ENCODE measurements around the gene TOMM70. TPM values are rescaled to one million over a fixed set of nuclear protein-coding genes. Genes with fewer than 3 reads are reported as not detected.
"Not testable (repeated sequence)": the region's sequence is repeated elsewhere in the genome, so short reads cannot be mapped to it uniquely, and the experiment has no call there.

Gene TOMM70
- total and polyA plus RNA-seq, 3 experiments from 2014 or later, result 21.7 to 64.5 (median 63.5) TPM

DNA sequence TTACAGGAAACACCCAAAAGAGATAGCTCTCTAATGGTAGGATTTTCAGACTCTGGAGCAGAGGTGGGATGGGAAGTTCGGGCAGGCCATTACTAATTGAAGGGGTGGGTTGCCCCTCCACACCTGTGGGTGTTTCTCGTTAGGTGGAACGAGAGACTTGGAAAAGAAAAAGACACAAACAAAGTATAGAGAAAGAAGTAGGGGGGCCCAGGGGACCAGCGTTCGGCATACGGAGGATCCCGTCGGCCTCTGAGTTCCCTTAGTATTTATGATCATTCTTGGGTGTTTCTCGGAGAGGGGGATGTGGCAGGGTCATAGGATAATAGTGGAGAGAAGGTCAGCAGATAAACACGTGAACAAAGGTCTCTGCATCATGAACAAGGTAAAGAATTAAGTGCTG, 64.7 kb downstream of the TOMM70 start:
- H3K27me3 ChIP-seq (ENCODE audit: insufficient read depth, low read length, poor library complexity, severe bottlenecking); H3K9me3 Mint-ChIP-seq; POLR2A ChIA-PET; DNase-seq; H3K36me3 ChIP-seq (ENCODE audit: insufficient read depth, low read length); H3K4me3 ChIP-seq (ENCODE audit: low read length); H3K27me3 Mint-ChIP-seq; H3K27ac ChIP-seq (ENCODE audit: low read depth, low read length); H3K9me3 ChIP-seq (ENCODE audit: low read length): not testable (repeated sequence)
- peaks cover 24 to 33% (median 26%) of the 10 kb centered on the region in 3 donors for H3K4me1 Mint-ChIP-seq
- H3K4me3 Mint-ChIP-seq, result peak overlapping the region; percentile 30 to 95 (median 91)
- H3K36me3 Mint-ChIP-seq, result peaks cover 0 to 25% (median 7%) of the 10 kb centered on the region in 3 donors
- CTCF ChIA-PET, result interaction anchor here (0.9 kb wide), 1 partner anchor 19 kb away, joined by 3 read pairs; no protein-coding TSS in a partner anchor
- H3K4me1 ChIP-seq (ENCODE audit: insufficient read depth, low read length), result peaks cover 10% of the 10 kb centered on the region
- H3K27ac Mint-ChIP-seq, result peak overlapping the region in 7 of 8 donors; percentile 43 to 96 (median 84)

DNA sequence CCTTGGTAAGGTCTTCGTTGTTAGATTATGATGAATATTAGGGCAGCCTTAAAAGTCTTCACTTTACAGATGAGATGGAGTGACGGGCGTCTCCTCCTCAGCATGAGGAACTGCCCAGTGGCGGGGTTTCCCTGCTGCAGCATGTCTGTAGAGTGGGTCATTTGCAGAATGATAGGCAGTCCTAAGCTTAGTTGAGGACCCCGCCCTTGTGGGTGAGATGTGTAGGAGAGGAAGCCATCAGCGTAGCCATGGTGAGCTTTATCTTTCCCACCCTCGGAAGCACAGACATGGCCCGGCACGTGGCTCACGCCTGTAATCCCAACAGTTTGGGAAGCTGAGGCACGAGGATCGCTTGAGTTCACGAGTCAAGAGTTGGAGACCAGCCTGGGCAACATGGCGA, 65.5 kb downstream of the TOMM70 start:
- Mint-ChIP-seq H3K27ac (peak overlapping the region; percentile 76 to 97 (median 93)), H3K36me3 (peaks cover 0 to 17% (median under 1%) of the 10 kb centered on the region in 3 donors), H3K4me3 (peak overlapping the region; percentile 86 to 95 (median 91)), H3K9me3 (no peaks in the 10 kb centered on the region), H3K27me3 (no peaks in the 10 kb centered on the region), H3K4me1 (peaks cover 23 to 33% (median 26%) of the 10 kb centered on the region in 3 donors)
- ChIA-PET CTCF (interaction anchor here (0.9 to 1.0 kb wide), 2 partner anchors 14 to 18 kb away, joined by 3 read pairs; no protein-coding TSS in a partner anchor), POLR2A (interaction anchor here (1.0 kb wide), 1 partner anchor 518 kb away, joined by 3 read pairs; the partner anchor contains the start of gene CMSS1)
- no peaks in the 10 kb centered on the region for H3K9me3 ChIP-seq (ENCODE audit: low read length)
- H3K27me3 ChIP-seq (ENCODE audit: insufficient read depth, low read length, poor library complexity, severe bottlenecking), result no peaks in the 10 kb centered on the region
- peak overlapping the region; percentile 71 for H3K27ac ChIP-seq (ENCODE audit: low read depth, low read length)
- no peaks in the 10 kb centered on the region for H3K36me3 ChIP-seq (ENCODE audit: insufficient read depth, low read length)
- H3K4me3 ChIP-seq (ENCODE audit: low read length), result peak overlapping the region; percentile 59
- peaks cover 10% of the 10 kb centered on the region for H3K4me1 ChIP-seq (ENCODE audit: insufficient read depth, low read length)
- DNase-seq, result peak in 2 of 5 donors; percentile 8 to 50

DNA sequence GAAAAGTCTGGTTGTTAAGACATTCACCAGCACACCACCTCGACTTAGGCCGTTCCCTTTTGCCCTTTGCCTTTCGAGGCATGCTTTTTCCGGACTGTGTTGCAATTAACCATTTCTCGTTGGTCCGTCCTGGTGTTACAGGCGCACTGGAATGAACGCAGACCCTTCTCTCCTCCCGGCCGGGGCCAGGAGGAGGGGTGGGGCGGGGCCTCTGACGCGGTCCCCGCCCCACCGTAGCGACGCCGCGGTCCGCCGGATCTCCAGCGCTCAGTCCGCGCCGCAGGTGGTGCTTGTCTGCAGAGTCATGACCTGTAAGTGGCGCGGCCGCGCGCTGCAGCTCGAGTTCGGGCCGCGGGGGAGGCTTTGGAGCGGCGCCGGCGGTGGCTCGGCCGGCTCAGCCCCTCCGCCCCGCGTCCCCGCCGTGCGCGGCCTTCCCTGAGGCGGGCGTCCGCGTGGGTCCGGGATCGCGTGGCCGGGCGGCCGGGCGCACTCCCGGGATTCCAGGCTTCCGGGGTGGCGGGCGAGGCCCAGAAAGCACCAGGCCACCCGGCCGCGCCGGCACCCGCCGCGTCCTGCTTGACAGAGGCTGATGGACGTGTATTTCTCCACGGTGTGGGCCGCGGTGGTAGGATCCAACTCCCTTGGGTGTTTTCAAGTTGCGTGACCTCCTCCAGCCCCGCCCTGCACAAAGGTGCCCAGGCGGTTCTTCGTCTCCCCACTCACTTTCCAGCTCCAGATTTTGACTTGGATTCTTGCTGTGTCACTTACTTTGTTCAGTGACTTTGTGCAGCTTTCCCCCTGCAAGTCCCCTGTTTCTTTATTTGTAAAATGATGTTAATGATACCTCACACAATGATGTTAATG, 66.2 kb downstream of the TOMM70 start, which contains the start of gene NIT2:
TSS of gene NIT2 (plus strand) at position 270 of the 864 bp plus-strand sequence. CDS start at position 305, 35 bp downstream.
- Mint-ChIP-seq H3K36me3 (peaks cover 0 to 12% (median 0%) of the 10 kb centered on the region in 3 donors), H3K9me3 (no peaks in the 10 kb centered on the region), H3K4me3 (peak within 1 kb of the TSS; percentile 88 to 95 (median 93)), H3K27ac (peak within 1 kb of the TSS; percentile 85 to 97 (median 94)), H3K4me1 (peaks cover 23 to 33% (median 26%) of the 10 kb centered on the region in 3 donors), H3K27me3 (no peaks in the 10 kb centered on the region)
- Histone ChIP-seq H3K27me3 (ENCODE audit: insufficient read depth, low read length, poor library complexity, severe bottlenecking) (no peaks in the 10 kb centered on the region), H3K36me3 (ENCODE audit: insufficient read depth, low read length) (no peaks in the 10 kb centered on the region), H3K4me1 (ENCODE audit: insufficient read depth, low read length) (peaks cover 10% of the 10 kb centered on the region), H3K9me3 (ENCODE audit: low read length) (no peaks in the 10 kb centered on the region), H3K27ac (ENCODE audit: low read depth, low read length) (peak within 1 kb of the TSS; percentile 71), H3K4me3 (ENCODE audit: low read length) (peak within 1 kb of the TSS; percentile 89)
- peak; percentile 68 to 85 (median 74) for DNase-seq
- CTCF ChIA-PET, result interaction anchor here (0.7 to 1.1 kb wide), 4 partner anchors 13 to 73 kb away, joined by 3 read pairs; no protein-coding TSS in a partner anchor
- POLR2A ChIA-PET, result interaction anchor here (0.8 to 1.4 kb wide), 7 partner anchors 9 to 1515 kb away, joined by 3 to 8 read pairs (median 3); partner anchors contain the start of genes CMSS1, NFKBIZ and TBC1D23

DNA sequence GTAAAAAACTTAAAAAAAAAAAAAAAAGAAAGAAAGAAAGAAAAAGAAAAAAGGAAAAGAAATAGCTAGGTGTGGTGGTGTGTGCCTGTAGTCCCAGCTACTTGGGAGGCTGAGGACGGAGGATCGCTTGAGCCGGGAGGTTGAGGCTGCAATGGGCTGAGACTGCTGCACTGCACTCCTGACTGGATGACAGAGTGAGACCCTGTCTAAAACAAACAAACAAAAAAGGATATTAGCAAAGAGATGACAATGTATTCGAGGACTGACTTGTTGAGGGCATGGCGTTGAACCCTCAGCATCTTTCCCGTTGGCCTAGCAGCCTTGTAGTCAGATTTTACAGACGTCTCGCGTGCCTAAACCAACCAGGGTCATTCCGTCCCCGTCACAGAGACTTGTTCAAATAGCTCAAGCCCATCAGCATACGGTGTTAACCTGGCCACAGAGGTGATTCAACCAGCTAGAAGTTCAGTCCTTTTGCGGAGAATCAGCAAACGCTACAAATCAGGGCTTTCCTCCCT, 66.9 kb downstream of the TOMM70 start:
- Mint-ChIP-seq H3K4me1 (peaks cover 23 to 32% (median 24%) of the 10 kb centered on the region in 3 donors), H3K27me3 (no peaks in the 10 kb centered on the region), H3K27ac (peak overlapping the region; percentile 85 to 96 (median 92)), H3K4me3 (peak overlapping the region; percentile 87 to 93 (median 89)), H3K36me3 (peaks cover 0 to 5% (median 0%) of the 10 kb centered on the region in 3 donors), H3K9me3 (no peaks in the 10 kb centered on the region)
- ChIA-PET POLR2A (interaction anchor here (0.6 to 1.4 kb wide), 6 partner anchors 10 to 1983 kb away, joined by 3 to 6 read pairs (median 4); partner anchors contain the start of genes NFKBIZ and TBC1D23), CTCF (interaction anchor here (0.7 to 1.1 kb wide), 3 partner anchors 13 to 74 kb away, joined by 3 read pairs; no protein-coding TSS in a partner anchor)
- no peak for DNase-seq
- Histone ChIP-seq H3K36me3 (ENCODE audit: insufficient read depth, low read length) (no peaks in the 10 kb centered on the region), H3K27ac (ENCODE audit: low read depth, low read length) (peak overlapping the region; percentile 71), H3K9me3 (ENCODE audit: low read length) (no peaks in the 10 kb centered on the region), H3K4me3 (ENCODE audit: low read length) (peak overlapping the region; percentile 89), H3K4me1 (ENCODE audit: insufficient read depth, low read length) (peaks cover 10% of the 10 kb centered on the region), H3K27me3 (ENCODE audit: insufficient read depth, low read length, poor library complexity, severe bottlenecking) (no peaks in the 10 kb centered on the region)

DNA sequence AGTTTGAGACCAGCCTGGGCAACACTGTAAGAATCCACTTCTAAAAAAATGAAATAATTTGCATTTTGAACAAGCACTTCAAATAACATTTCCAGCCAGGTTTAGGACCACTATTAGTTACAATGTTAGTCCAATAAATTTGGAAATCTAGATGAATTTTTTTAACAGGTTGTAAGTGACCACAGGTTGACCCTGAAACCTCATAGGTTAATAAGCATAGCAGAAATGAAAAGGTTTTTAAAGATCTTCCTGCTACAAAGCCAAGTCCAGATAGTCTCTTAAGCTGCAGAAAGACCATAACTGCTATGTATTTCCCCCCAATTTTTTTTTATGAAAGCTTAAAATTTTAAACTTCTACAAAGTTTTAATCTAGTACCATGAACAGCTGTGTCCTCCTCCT, 67.8 kb downstream of the TOMM70 start:
- peaks cover 0 to 2% (median 0%) of the 10 kb centered on the region in 3 donors for H3K36me3 Mint-ChIP-seq
- no peaks in the 10 kb centered on the region for H3K9me3 Mint-ChIP-seq
- ChIA-PET POLR2A (interaction anchor here (0.6 kb wide), 1 partner anchor 1982 kb away, joined by 5 read pairs; no protein-coding TSS in a partner anchor), CTCF (no interaction called here)
- Histone ChIP-seq H3K27me3 (ENCODE audit: insufficient read depth, low read length, poor library complexity, severe bottlenecking) (no peaks in the 10 kb centered on the region), H3K4me3 (ENCODE audit: low read length) (no peak overlapping the region), H3K27ac (ENCODE audit: low read depth, low read length) (no peak overlapping the region), H3K4me1 (ENCODE audit: insufficient read depth, low read length) (peaks cover 10% of the 10 kb centered on the region), H3K9me3 (ENCODE audit: low read length) (no peaks in the 10 kb centered on the region), H3K36me3 (ENCODE audit: insufficient read depth, low read length) (no peaks in the 10 kb centered on the region)
- no peaks in the 10 kb centered on the region for H3K27me3 Mint-ChIP-seq
- peak overlapping the region in 2 of 8 donors; percentile 51 to 78 for H3K27ac Mint-ChIP-seq
- H3K4me1 Mint-ChIP-seq, result peaks cover 21 to 29% (median 22%) of the 10 kb centered on the region in 3 donors
- peak overlapping the region in 2 of 7 donors; percentile 35 to 54 for H3K4me3 Mint-ChIP-seq
- no peak for DNase-seq

DNA sequence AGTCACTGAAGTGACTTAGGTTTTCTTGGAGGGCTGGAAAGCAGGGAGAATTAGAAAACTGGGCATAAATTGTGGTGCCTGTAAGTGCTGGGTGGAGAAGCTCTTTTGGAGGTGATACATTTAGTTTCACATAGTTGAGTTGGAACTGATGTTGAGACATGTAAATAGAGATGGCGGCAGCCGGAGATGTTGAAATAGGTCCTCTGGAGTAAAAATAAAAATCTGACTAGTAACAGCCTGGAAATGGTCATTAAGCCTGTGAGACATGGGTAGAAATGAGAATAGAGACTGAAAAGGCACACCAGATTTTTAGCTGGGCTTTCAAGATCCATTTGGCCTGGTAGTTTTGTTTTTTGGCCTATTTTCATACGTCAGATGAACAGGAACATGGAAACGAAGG, 69.2 kb downstream of the TOMM70 start:
- CTCF ChIA-PET, result interaction anchor here (0.9 kb wide), 1 partner anchor 15 kb away, joined by 3 read pairs; no protein-coding TSS in a partner anchor
- H3K27ac ChIP-seq (ENCODE audit: low read depth, low read length), result no peak overlapping the region
- H3K36me3 Mint-ChIP-seq, result peaks cover 4 to 12% (median 8%) of the 10 kb centered on the region in 3 donors
- no peaks in the 10 kb centered on the region for H3K9me3 ChIP-seq (ENCODE audit: low read length)
- no peak for DNase-seq
- no peaks in the 10 kb centered on the region for H3K27me3 ChIP-seq (ENCODE audit: insufficient read depth, low read length, poor library complexity, severe bottlenecking)
- H3K4me1 ChIP-seq (ENCODE audit: insufficient read depth, low read length), result peaks cover 10% of the 10 kb centered on the region
- no peak overlapping the region for H3K4me3 ChIP-seq (ENCODE audit: low read length)
- H3K9me3 Mint-ChIP-seq, result peaks cover 0 to 3% (median 0%) of the 10 kb centered on the region in 5 donors
- peak overlapping the region in 2 of 7 donors; percentile 50 to 80 for H3K4me3 Mint-ChIP-seq
- no peaks in the 10 kb centered on the region for H3K27me3 Mint-ChIP-seq
- POLR2A ChIA-PET, result interaction anchor here (0.6 kb wide), 1 partner anchor 511 kb away, joined by 5 read pairs; no protein-coding TSS in a partner anchor
- peak overlapping the region in 4 of 8 donors; percentile 0 to 44 (median 4) for H3K27ac Mint-ChIP-seq
- no peaks in the 10 kb centered on the region for H3K36me3 ChIP-seq (ENCODE audit: insufficient read depth, low read length)
- peaks cover 21 to 24% (median 22%) of the 10 kb centered on the region in 3 donors for H3K4me1 Mint-ChIP-seq

DNA sequence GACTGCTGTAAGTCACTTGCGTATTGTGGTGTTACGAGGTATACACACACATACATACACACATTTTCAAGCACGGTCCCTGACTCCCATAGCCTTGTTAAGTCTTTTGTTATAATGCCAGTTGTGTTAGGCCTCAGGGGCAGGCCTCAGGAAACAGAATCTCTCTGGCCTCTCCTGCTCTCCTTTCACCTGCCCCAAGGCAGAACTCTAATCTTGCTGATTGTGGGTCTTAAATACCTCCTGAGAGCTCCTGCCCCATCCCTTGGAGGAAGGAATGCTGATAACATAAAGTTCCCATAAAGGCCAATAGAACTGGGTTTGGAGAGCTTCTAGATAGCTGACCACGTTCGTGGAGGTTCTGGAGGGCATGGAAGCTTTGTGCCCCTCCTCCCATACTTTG, 70.2 kb downstream of the TOMM70 start:
- H3K4me3 ChIP-seq (ENCODE audit: low read length), result no peak overlapping the region
- peaks cover 5% of the 10 kb centered on the region for H3K4me1 ChIP-seq (ENCODE audit: insufficient read depth, low read length)
- Mint-ChIP-seq H3K27me3 (no peaks in the 10 kb centered on the region), H3K9me3 (peaks cover 0 to 3% (median 0%) of the 10 kb centered on the region in 5 donors), H3K36me3 (peaks cover 8 to 17% (median 9%) of the 10 kb centered on the region in 3 donors), H3K27ac (no peak overlapping the region), H3K4me1 (peaks cover 14 to 18% (median 15%) of the 10 kb centered on the region in 3 donors), H3K4me3 (no peak overlapping the region)
- H3K27ac ChIP-seq (ENCODE audit: low read depth, low read length), result no peak overlapping the region
- DNase-seq, result no peak
- no peaks in the 10 kb centered on the region for H3K36me3 ChIP-seq (ENCODE audit: insufficient read depth, low read length)
- no peaks in the 10 kb centered on the region for H3K27me3 ChIP-seq (ENCODE audit: insufficient read depth, low read length, poor library complexity, severe bottlenecking)
- CTCF ChIA-PET, result no interaction called here
- POLR2A ChIA-PET, result no interaction called here
- no peaks in the 10 kb centered on the region for H3K9me3 ChIP-seq (ENCODE audit: low read length)
